HG02852 (cell line): Measurements from ENCODE around the gene LYZL2.
"Not testable (repeated sequence)": the region's sequence is repeated elsewhere in the genome, so short reads cannot be mapped to it uniquely, and the experiment has no call there.

Experiments used
- ATAC-seq: cut with Tn5 transposase; IDR thresholded peaks from one replicate; pipeline ENCODE4 v1.9.1; 2021; ENCODE audit warnings: mild to moderate bottlenecking, moderate library complexity; ENCODE audit not compliant: unreplicated experiment

The LYZL2 gene

DNA sequence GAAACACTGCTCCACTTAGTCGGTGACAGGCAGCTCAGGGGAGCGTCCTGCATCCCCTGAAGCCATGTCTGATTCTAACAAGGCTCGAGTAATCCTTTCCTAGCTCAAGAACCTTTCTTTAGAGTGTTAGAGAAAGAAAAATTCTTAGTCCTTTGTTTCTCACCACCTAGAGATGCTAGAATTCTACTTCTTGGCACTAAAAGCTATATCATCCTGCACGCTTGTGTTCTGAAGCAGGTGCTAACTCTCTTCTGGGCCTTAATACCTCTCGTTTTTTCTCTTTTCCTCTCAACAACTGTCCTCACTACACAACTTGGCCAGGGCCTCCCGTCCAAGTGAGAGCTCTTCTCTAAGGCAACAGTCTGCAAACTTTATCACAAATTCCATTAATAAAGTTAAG, at the start of gene LYZL2:
Gene LYZL2, minus strand, starts transcription at position 101 of the 400 bp plus-strand sequence. CDS start 2,838 bp downstream, outside the sequence.
- ATAC-seq, result no peak

DNA sequence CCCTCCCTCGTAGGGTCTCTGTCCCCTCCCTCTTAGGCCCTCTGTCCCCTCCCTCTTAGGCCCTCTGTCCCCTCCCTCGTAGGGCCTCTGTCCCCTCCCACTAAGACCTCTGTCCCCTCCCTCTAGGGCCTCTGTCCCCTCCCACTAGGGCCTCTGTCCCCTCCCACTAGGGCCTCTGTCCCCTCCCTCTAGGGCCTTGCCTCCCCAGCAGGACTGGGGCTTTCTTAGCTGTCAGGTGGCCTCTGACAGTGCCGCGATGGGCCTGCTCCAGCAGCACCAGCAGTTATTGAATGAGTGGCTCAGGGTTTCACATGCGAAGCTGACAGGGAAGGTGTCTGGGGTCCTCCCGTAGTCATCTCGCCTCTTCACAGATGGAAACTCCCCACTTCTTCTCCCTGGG, 48.1 kb upstream of the LYZL2 start:
- ATAC-seq, result not testable (repeated sequence)

DNA sequence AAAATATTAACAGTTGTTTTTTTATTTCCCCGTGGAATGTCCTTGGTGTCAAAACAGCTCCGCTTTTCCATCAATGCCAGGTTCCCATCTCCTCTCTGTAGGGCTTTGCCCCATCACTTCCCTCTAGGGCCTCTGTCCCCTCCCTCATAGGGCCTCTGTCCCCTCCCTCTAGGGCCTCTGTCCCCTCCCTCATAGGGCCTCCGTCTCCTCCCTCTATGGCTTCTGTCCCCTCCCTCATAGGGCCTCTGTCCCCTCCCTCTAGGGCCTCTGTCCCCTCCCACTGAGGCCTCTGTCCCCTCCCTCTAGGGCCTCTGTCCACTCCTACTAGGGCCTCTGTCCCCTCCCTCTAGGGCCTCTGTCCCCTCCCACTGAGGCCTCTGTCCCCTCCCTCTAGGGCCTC, 47.6 kb upstream of the LYZL2 start:
- ATAC-seq, result not testable (repeated sequence)

DNA sequence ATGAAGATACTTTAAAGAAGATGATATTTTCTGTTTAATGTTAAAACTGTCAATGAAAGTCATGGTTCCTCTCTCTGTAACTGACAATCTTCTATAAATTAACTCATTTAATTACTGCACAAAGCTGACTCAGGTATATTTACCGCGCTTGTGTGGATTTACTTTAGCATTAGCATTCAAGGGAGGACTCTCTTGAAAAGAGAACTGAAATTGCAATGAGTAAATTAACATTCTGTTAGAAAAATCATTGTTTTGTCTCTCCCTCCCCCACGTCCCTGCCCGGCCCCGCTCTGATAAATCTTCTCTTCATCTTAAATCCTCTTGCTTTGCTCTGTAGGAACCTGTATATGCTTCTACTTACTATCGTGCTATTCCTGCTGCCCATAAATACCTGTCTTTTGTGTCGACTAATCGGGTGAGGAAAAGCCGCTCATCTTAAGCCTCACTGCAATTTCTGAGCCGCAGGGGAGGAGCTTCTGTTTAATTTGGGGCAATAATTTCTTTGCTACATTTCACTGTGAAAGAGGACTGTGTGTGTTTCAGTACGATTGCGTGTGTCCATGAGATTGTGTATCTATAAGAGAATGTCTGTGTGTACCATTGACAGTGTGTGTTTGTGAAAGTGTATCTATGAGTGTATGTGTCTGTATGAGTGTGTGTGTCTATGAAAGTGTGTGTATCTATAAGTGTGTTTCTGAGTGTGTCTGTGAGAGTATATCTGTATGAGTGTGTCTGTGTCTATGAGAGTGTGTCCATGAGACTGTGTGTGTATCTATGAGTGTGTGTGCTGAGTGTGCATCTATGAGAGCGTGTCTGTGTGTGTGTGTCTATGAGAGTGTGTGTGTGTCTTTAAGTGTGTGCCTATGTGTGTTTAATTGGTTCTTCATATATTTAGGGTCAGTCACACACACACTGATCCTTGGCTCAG, 46.5 kb upstream of the LYZL2 start:
- no peak for ATAC-seq

DNA sequence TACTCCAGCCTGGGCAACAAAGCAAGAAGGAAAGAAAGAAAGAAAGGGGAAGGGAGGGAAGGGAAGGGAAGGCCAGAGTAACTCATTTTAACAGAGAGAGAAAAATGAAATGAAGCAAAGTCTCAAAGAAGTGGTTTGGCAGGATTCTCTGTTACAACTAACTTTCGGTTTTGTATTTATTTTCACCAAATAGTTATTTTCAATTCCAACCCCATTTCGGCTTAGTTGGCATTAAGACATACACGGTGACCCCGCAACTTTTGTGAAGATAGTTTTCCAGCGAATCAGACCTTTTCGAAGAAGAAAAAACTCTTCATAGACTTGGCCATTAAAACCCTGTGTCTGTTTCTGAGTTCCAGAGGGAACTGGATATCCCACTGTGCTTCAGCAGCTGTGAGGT, 45.2 kb upstream of the LYZL2 start:
- no peak for ATAC-seq

DNA sequence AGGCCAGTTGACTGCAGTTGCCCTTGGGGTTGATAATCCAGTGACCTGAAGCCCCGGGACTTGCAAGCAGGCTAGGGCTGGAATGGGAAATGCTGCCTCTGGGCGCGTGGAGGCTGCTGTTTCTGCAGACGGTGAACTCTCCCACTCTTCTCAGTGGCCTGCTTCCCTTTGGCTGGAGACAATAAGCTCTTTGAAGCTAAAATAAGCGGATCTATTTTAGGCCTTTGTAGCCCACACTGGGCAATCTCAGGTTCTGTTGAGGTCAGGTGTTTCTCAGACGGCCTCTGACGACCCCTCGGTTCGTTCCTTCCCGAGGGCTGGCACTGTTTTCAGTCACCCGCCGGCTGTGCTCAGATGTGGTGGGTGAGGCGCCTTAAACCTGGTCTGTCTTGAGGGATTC, 43.7 kb upstream of the LYZL2 start:
- ATAC-seq, result not testable (repeated sequence)

DNA sequence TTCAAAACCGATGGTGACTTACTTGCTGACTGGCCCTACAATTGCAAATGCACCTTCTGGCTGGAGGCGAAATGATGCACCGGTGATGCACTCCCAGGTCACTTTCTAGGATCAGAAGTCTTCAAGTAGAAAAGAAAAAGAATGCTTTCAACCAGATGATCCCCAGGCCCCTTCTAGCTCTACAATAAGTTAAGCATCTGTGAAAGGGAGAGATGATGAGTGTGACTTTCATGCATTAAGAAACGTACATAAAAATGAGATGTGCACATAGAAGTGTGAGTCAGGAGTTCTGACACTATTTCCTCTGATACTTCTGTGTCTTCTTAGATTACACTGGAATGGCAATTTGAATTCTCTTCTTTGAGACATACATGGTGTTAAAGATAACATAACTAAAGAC, 42.8 kb upstream of the LYZL2 start:
- ATAC-seq, result not testable (repeated sequence)

DNA sequence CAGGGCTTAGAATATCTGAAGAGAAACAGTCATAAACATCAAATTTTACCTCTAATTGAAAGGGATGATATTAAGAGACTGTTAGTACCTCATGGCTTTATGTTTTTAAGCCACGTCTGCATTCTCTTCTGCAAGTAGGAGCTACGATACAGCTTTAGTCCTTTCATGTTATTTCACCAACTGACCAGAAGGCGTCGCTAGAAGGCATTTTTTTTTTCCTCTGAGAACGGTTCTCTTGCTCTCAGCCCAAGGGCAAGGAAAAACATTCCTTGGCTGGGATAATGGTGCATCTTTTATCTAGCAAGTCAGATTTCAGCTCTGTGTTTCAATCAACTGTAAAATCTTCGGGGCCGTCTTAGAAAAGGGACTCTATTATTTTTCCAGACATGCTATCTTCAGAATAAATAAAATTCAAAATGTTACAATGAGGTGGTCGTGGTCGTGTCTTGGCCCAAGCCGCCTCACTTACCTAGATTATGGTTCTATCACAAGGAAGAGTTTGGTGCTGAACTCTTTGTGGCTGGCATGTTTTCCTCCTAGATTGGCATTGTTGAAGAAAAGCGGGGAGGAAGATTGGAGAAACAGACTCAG, 41.6 kb upstream of the LYZL2 start:
- ATAC-seq, result no peak

DNA sequence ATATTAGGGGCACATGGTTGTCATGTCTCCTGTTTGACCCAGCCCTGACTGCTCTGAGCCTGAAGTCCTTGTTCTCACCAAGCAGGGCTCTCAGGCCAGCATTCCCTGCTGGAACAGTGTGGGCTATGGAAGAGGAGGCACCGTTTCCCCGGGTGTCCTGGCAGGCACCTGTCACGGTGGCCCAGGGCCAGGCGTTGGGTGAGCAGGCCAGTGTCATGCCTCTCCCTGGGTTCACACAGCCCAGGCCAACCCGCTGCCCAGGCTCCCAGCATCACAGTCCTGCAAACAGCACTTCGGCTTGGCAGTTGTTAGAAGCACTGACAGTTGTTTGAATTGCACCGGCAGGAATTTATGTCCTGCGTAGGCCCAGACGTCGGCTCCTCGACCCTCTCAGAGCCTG, 38.4 kb upstream of the LYZL2 start:
- ATAC-seq, result not testable (repeated sequence)

DNA sequence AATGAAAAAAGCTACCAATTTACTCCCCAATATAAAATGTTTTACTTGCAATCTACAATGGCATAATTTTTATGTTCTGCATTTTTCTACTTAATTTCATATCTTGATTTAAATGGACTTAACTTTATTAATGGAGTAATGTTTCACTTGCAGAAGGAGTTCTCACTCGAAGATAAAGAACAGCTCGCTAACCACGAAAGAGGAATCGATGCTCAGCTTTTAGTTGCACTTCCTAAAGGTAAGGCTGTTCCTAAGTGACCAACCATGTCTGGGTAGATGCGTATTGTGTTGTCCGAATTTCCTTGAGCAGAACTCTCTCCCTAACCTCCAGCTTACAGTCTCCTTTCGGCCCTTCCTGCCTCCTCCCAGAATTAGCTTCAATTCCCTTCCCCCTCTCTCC, 33.9 kb upstream of the LYZL2 start:
- peak; percentile 83 for ATAC-seq

DNA sequence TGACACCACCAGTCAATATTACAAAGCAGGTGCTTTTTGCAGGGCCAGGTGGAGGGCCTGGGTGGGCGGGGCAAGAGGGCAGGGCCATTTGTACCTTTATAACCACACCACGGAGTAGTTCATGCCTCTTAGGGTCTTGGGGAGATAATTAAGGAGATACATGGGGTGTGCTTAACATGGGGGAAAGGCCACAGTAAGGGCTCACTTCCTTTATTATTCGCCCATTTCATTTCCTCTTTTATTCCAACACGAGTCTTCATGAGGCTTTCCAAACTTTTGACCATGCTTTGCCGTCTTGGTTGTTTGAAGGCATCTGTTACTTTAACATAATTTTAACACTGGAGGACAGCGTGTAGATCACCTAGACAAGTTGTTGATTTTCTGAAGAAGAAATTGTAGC, 33.3 kb upstream of the LYZL2 start:
- ATAC-seq, result no peak

DNA sequence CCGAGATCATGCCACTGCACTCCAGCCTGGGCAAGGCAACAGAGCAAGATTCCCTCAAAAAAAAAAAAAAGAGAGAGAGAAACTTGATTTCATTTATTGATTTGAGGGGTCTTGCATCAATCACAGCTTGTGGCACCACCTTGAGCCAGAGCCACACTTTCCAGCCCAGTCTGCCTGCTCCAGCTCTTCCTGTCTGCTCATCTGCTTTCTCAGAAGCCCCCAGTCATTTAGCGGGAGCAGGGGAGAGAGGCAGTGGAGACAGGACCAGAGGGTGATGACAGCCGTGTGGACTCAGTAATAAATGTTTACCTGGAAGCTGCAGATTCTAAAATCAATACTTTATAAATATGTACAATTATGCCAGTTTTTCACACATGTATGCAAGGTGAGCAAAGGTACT, 30.8 kb upstream of the LYZL2 start:
- not testable (repeated sequence) for ATAC-seq

DNA sequence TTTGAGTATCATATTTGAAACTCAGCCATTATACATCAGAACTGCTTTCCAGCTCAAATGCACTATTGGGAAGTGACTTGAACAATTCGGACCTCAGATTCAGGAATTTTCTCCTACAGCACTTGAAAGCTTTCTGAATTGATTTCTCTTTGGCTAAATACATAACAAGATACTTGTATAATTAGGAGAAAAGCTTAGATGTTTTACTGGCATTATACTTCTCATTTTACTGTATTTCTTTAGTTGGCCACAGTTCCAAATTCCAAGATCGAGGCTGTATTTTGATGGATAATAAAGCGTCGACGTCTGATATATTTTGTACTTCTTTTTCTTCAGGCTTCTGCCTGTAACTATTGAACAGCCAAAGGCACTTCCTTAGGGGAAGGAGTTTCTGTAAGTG, 26.7 kb upstream of the LYZL2 start:
- ATAC-seq, result no peak

DNA sequence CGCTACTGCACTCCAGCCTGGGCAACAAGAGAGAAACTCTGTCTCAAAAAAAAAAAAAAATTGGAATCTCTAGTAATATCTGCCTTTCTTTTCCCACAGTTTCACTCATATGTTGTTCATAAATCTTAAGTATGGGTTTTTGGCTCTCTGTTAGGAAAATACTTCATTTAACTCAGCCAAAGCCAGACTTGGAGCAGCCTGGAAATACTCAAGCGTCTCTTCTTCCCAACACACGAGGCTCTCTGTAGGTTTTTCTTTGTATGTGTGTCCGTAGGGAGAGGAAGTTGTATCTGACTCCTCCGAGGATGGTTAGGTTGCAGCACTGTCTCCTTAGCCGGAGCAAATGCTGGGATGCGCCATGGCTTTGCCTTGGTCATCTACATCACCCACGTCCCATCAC, 25.4 kb upstream of the LYZL2 start:
- not testable (repeated sequence) for ATAC-seq

DNA sequence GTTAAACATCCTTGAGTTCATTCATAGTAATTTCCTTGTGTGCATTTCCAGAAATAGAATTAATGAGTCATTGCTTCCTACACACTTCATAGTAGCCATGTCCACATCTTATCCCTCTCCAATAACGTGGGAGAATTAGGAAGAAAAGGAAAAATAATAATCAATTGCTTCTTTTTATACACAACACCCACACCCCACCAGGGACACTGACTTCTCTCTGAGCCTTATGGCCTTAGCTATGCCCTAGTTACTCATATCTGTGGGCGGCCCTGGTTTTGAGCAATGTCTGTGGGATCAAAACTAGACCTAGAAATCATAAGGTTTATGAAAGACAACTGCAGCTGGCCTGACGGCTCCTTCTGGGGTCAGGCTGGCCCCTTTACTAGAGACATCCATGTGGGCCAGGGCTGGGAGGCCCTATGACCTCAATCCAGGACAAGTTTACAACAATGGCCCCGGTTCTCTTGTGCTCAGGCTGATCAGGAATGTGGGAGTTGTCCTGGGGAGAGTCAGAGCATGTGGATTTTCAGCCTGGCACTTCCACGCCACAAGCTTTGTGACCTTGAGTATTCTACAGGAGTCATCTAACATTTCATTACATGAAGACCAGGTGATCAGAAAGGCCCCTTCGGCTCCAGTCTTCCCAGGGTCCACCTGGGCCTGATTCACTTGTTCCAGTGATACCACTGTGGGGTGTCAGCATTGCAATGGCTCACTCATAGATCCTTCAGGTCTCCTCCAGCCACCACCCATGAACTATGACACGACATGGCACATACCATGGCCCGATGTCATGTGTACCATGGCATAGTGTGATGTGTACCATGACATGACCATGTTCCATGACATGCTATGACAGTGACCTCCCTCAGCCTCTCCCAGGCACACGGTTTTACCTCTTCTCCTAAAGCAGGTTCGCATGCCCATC, 22.2 kb upstream of the LYZL2 start:
- peak; percentile 56 for ATAC-seq

DNA sequence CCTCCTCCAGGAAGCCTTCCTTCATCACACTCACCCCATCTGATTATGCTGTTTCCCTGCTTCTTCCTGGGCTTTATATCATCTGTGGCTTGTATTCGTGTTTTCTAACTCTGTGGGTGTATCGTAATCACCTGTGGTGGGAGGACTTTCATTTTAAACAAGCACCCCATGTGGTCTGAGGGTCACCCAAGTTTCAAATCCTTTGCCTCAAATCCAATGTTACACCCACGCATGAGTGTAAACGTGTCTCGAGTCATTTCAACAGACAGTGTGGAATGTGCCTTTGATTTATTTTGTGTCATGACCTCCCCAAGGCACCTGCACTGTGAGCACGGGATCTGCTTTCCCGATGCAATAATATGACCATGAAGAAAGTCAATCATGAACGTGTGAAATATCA, 17.5 kb upstream of the LYZL2 start:
- ATAC-seq, result no peak

DNA sequence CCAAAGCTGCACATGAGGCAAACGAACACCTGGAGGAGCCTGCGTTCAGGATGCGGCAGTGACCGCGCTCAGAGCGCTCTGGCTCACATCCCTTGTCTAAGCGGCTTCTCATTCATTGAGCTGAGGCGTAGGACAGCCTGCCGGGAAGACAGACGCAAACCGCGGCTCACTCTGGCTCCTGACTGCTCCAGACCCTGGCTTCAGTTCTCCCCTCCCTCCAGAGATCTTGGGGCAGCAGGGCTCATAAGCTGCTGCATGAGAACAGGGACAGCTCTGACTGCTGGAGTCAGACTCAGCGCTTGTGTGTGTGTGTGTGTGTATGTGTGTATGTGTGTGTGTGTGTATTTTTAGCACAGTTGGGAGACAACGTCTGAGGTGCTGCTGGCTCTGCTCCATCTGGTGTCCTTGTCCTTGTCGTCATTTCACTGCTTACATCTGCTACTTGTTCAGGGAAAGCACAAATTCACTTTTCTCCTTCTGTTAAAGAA, 15.8 kb upstream of the LYZL2 start:
- no peak for ATAC-seq

DNA sequence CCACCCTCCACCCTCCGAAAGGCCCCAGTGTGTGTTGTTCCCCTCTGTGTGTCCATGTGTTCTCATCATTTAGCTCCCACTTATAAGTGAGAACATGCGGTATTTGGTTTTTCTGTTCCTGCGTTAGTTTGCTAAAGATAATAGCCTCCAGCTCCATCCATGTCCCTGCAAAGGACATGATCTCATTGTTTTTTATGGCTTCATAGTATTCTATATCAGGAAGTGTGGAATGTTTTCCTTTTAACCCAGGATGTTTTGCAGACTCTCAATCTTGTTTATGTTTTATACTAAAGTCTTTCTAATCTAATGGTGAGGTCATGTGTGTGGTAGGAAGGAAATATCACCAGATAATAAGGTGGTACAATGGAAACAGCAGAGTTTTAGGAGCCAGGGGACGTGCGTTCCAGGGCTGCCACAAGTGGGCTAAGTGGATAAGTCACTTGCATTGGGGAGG, 14.9 kb upstream of the LYZL2 start:
- ATAC-seq, result not testable (repeated sequence)

DNA sequence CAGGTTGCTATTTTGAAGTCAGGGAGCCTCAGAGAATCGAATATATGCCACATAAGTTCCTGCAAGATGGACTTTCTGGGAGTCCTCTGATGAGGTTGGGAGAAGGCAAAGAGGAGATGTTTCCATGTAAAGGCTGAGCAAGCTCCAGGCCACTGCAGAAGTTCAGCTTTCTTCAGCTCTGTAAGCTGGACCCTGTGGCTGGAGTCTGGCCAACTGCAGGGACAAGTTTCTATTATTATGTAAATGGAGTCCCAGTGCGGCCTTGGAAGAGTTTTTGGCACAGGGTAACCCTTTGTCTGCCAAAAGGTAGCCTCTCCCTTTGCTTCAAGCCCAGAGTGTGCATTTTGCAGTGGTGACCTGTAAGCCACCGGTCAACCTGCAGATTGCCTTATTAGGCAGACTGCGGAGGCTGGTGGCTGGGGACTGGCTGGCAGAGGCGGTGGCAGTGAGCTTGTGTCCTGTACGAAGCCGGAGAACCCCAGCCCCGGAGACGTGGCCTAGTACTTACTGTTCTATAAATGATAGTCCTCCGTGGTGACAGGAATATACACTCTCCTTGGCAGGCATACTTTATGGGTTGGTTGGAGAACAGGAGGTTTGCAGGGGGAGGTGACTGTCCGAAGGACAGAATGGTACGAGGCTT, 14.1 kb upstream of the LYZL2 start:
- ATAC-seq, result not testable (repeated sequence)

DNA sequence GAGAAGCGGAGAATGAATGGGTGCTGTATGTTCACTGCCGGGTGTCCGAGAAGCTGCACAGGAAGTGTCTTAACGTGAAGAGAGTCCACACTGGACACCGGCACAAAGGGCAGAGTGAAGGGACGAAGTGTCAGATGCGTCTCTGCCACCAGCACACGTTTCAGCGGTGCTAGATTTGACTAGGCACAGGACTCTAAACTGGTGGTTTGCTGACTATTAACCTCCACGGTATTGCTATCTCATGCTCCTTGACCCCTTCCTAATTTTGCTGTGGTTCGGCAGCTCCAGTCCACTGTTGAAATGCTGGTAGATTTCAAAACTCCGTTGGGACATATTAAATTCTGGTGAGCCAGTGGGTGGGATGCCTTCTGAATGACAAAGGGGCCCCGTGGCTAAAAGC, 13.3 kb upstream of the LYZL2 start:
- ATAC-seq, result not testable (repeated sequence)
